Neuron (in vitro differentiated cells): Measurements from ENCODE around the gene PTBP3.

Source experiments
- H2AFZ ChIP-seq: one replicate; pipeline ENCODE4 v1.6.1; 2013; ENCODE audit warnings: low read depth, mild to moderate bottlenecking, inconsistent platforms, low read length, moderate library complexity
- H3K27me3 ChIP-seq: one replicate; pipeline ENCODE4 v1.6.1; 2013; ENCODE audit warnings: low read length; ENCODE audit not compliant: insufficient read depth
- H3K36me3 ChIP-seq: one replicate; pipeline ENCODE4 v1.6.1; 2013; ENCODE audit warnings: low read length; ENCODE audit not compliant: insufficient read depth
- H3K4me1 ChIP-seq: one replicate; pipeline ENCODE4 v1.6.1; 2013; ENCODE audit warnings: low read length; ENCODE audit not compliant: insufficient read depth
- H3K4me3 ChIP-seq: 2 replicates; pipeline ENCODE4 v1.5.1; 2013; ENCODE audit warnings: mild to moderate bottlenecking, low read length, moderate library complexity
- H3K9me3 ChIP-seq: one replicate; pipeline ENCODE4 v1.6.1; 2013; ENCODE audit warnings: low read length

The PTBP3 gene

DNA sequence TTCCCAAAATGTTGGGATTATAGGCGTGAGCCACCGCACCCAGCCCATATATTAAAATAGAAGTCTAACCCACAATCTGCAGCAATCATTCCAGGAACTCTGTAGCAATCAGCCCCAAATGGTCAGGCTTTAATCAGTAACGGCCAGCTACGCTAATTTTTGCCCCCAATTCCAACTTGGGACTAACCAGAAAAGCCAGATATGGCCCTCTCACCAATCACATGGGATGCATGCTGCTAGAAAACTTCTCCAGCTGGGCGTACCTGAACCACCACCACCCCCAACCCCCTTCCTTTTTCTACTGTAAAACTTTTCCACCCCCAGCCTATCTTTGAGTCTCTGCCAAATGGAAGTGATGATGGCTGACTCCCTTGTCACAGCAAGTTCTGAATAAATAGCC lies 162.5 kb downstream of the PTBP3 start:
- Histone ChIP-seq H3K27me3 (no peaks in the 10 kb centered on the region), H2AFZ (no peak overlapping the region), H3K4me1 (peaks cover 14% of the 10 kb centered on the region)

DNA sequence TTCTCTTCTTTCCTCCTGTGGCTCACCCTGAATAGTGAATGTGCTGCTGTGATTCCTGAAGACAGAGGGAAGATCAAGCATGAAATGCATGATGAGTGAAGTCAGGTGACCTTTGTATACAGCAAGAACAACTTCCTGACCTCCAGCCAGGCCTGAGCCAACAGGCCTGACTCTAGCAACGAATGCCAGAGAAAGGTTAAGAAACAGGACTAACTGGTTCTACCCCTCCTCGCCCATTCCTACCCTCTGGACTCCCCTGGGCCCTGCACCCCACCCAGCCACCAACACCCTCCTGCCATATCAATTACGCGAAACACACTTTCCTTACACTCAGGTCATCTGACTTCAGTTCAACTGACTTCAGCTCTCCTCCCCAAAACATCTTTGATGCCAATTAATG lies 163.2 kb downstream of the PTBP3 start:
- Histone ChIP-seq H2AFZ (no peak overlapping the region), H3K4me1 (peaks cover 15% of the 10 kb centered on the region), H3K36me3 (no peaks in the 10 kb centered on the region), H3K4me3 (no peak overlapping the region), H3K27me3 (no peaks in the 10 kb centered on the region), H3K9me3 (peaks cover 4% of the 10 kb centered on the region)

More for the DNA sequence above, 162.5 kb downstream of the PTBP3 start:
- Histone ChIP-seq H3K4me3 (no peak overlapping the region), H3K36me3 (no peaks in the 10 kb centered on the region), H3K9me3 (peaks cover 4% of the 10 kb centered on the region)

DNA sequence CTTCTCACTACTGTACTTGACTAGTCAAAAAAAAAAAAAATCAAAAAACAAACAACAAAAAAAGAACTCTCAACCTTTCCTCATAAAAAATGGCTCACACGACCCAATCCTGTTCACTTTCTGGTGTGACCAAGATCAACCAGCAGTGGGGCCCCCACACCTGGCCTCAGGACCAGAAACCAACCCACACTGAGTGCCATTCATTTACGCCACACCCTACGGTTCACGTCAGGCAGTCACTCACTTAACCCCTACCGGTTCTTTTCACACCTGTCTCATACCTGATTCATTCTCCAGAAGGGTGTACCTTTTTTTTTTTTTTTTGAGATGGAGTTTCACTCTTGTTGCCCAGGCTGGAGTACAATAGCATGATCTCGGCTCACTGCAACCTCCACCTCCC lies 164.1 kb downstream of the PTBP3 start:
- Histone ChIP-seq H3K9me3 (peaks cover 4% of the 10 kb centered on the region), H2AFZ (no peak overlapping the region), H3K27me3 (no peaks in the 10 kb centered on the region), H3K4me3 (no peak overlapping the region), H3K36me3 (no peaks in the 10 kb centered on the region), H3K4me1 (peaks cover 15% of the 10 kb centered on the region)

- H2AFZ ChIP-seq, result no peak overlapping the region
- H3K4me1 ChIP-seq, result peaks cover 15% of the 10 kb centered on the region
- H3K9me3 ChIP-seq, result no peaks in the 10 kb centered on the region
- no peaks in the 10 kb centered on the region for H3K36me3 ChIP-seq
- H3K27me3 ChIP-seq, result no peaks in the 10 kb centered on the region
- no peak overlapping the region for H3K4me3 ChIP-seq
These were observed 165.2 kb downstream of the PTBP3 start for GRCh38 chr9:112168197-112168596.
